Measurements from ENCODE around the gene DNAJC17. TPM values are rescaled to one million over a fixed set of nuclear protein-coding genes. Genes with fewer than 3 reads are reported as not detected.

Gene DNAJC17
- total RNA-seq, 1 donor from 2014 or later = 10.4 TPM

DNA sequence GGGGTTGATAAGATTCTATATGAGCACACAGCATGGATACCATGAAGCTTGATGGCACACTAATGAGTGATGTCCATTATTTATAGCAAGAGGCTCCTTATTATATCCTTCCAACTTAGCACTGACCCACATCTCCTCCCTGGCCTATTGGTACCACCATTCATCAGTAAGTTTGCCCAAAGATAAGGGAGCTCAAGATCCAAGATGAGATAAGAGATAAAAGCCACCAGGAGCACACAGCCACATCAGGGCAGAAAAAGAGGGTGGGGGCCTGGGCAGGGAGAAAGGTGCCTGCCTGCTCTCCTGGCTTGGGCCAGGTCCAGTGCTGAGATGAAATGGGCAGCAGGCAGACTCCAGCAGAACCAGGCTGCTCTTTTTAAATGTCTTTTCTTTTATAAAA lies 25.6 kb upstream of the DNAJC17 start:
- Histone ChIP-seq H3K36me3 (ENCODE audit: control insufficient read depth in 3 of 3, insufficient read depth in 3 of 3, low read length in 3 of 3) (no peaks in the 10 kb centered on the region), H3K9ac (ENCODE audit: low read depth in 1 of 3, low read length in 3 of 3) (no peak overlapping the region), H3K4me1 (ENCODE audit: control insufficient read depth in 3 of 3, insufficient read depth in 3 of 3, low read length in 3 of 3) (no peaks in the 10 kb centered on the region), H3K27me3 (ENCODE audit: control insufficient read depth in 3 of 3, insufficient read depth in 3 of 3, low read length in 3 of 3) (peaks cover 0 to 5% (median 0%) of the 10 kb centered on the region in 3 donors), H3K4me3 (ENCODE audit: low read length in 3 of 3) (no peak overlapping the region), H3K9me3 (ENCODE audit: control insufficient read depth in 3 of 3, low read length in 3 of 3) (no peaks in the 10 kb centered on the region), H3K27ac (ENCODE audit: low read depth, low read length) (no peak overlapping the region)

- Histone ChIP-seq H3K36me3 (ENCODE audit: control insufficient read depth in 3 of 3, insufficient read depth in 3 of 3, low read length in 3 of 3) (no peaks in the 10 kb centered on the region), H3K27me3 (ENCODE audit: control insufficient read depth in 3 of 3, insufficient read depth in 3 of 3, low read length in 3 of 3) (peaks cover 0 to 5% (median 2%) of the 10 kb centered on the region in 3 donors), H3K27ac (ENCODE audit: low read depth, low read length) (no peak overlapping the region), H3K4me3 (ENCODE audit: low read length in 3 of 3) (no peak overlapping the region), H3K4me1 (ENCODE audit: control insufficient read depth in 3 of 3, insufficient read depth in 3 of 3, low read length in 3 of 3) (no peaks in the 10 kb centered on the region), H3K9ac (ENCODE audit: low read depth in 1 of 3, low read length in 3 of 3) (no peak overlapping the region), H3K9me3 (ENCODE audit: control insufficient read depth in 3 of 3, low read length in 3 of 3) (no peaks in the 10 kb centered on the region)
Measured at GRCh38 chr15:40831861-40832260, 24.6 kb upstream of the DNAJC17 start.

GRCh38 chr15:40830884-40831283 lies 23.6 kb upstream of the DNAJC17 start:
- Histone ChIP-seq H3K27me3 (ENCODE audit: control insufficient read depth in 3 of 3, insufficient read depth in 3 of 3, low read length in 3 of 3) (peaks cover 0 to 5% (median 3%) of the 10 kb centered on the region in 3 donors), H3K4me1 (ENCODE audit: control insufficient read depth in 3 of 3, insufficient read depth in 3 of 3, low read length in 3 of 3) (no peaks in the 10 kb centered on the region), H3K9me3 (ENCODE audit: control insufficient read depth in 3 of 3, low read length in 3 of 3) (no peaks in the 10 kb centered on the region), H3K27ac (ENCODE audit: low read depth, low read length) (no peak overlapping the region), H3K4me3 (ENCODE audit: low read length in 3 of 3) (no peak overlapping the region), H3K36me3 (ENCODE audit: control insufficient read depth in 3 of 3, insufficient read depth in 3 of 3, low read length in 3 of 3) (no peaks in the 10 kb centered on the region), H3K9ac (ENCODE audit: low read depth in 1 of 3, low read length in 3 of 3) (no peak overlapping the region)

GRCh38 chr15:40829115-40829514 lies 21.8 kb upstream of the DNAJC17 start:
- no peaks in the 10 kb centered on the region for H3K9me3 ChIP-seq (ENCODE audit: control insufficient read depth in 3 of 3, low read length in 3 of 3)
- H3K36me3 ChIP-seq (ENCODE audit: control insufficient read depth in 3 of 3, insufficient read depth in 3 of 3, low read length in 3 of 3) = no peaks in the 10 kb centered on the region
- H3K9ac ChIP-seq (ENCODE audit: low read depth in 1 of 3, low read length in 3 of 3) = no peak overlapping the region
- H3K27me3 ChIP-seq (ENCODE audit: control insufficient read depth in 3 of 3, insufficient read depth in 3 of 3, low read length in 3 of 3) = peaks cover 0 to 7% (median 5%) of the 10 kb centered on the region in 3 donors
- no peaks in the 10 kb centered on the region for H3K4me1 ChIP-seq (ENCODE audit: control insufficient read depth in 3 of 3, insufficient read depth in 3 of 3, low read length in 3 of 3)
- no peak overlapping the region for H3K4me3 ChIP-seq (ENCODE audit: low read length in 3 of 3)
- no peak overlapping the region for H3K27ac ChIP-seq (ENCODE audit: low read depth, low read length)

DNA sequence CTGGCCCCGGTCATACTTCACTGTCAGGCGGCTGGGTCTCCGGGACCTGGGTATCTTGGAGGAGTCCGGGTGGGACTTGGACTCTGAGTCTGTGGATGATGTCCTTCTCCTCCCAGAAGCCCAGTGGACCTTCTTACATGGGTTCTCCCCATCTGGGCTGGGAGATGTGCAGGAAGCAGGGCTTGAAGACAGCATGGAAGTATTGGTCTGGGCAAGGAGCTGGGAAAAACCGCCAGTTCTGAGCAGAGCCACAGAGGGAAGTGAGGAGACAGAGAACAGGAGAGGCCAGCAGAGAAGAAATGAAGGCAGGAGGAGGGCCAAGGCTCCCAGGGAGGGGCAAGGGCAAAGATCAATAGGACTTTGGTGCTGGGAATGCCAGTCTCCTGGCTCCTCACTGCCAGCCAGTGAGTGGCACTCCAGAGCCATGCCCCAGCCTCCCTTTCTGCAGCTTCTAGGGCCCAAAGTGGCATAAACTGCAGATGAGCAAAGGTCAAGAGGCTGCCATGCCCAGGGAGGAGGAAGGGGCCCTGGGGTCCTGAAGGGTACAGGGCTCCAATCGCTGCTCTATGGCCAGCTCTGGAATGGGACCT lies 21.3 kb upstream of the DNAJC17 start, which contains the start of gene PPP1R14D:
Gene PPP1R14D, minus strand, starts transcription at position 262 of the 590 bp plus-strand sequence. Its CDS starts 67 bp downstream, at position 195.
- Histone ChIP-seq H3K27me3 (ENCODE audit: control insufficient read depth in 3 of 3, insufficient read depth in 3 of 3, low read length in 3 of 3) (peaks cover 0 to 7% (median 5%) of the 10 kb centered on the region in 3 donors), H3K9me3 (ENCODE audit: control insufficient read depth in 3 of 3, low read length in 3 of 3) (no peaks in the 10 kb centered on the region), H3K4me3 (ENCODE audit: low read length in 3 of 3) (no peak within 1 kb of the TSS), H3K27ac (ENCODE audit: low read depth, low read length) (no peak within 1 kb of the TSS), H3K36me3 (ENCODE audit: control insufficient read depth in 3 of 3, insufficient read depth in 3 of 3, low read length in 3 of 3) (no peaks in the 10 kb centered on the region), H3K9ac (ENCODE audit: low read depth in 1 of 3, low read length in 3 of 3) (no peak within 1 kb of the TSS), H3K4me1 (ENCODE audit: control insufficient read depth in 3 of 3, insufficient read depth in 3 of 3, low read length in 3 of 3) (no peaks in the 10 kb centered on the region)

- H3K36me3 ChIP-seq (ENCODE audit: control insufficient read depth in 3 of 3, insufficient read depth in 3 of 3, low read length in 3 of 3) = no peaks in the 10 kb centered on the region
- H3K4me3 ChIP-seq (ENCODE audit: low read length in 3 of 3) = no peak overlapping the region
- no peak overlapping the region for H3K27ac ChIP-seq (ENCODE audit: low read depth, low read length)
- H3K4me1 ChIP-seq (ENCODE audit: control insufficient read depth in 3 of 3, insufficient read depth in 3 of 3, low read length in 3 of 3) = no peaks in the 10 kb centered on the region
- H3K9ac ChIP-seq (ENCODE audit: low read depth in 1 of 3, low read length in 3 of 3) = no peak overlapping the region
- peaks cover 0 to 7% (median 5%) of the 10 kb centered on the region in 3 donors for H3K27me3 ChIP-seq (ENCODE audit: control insufficient read depth in 3 of 3, insufficient read depth in 3 of 3, low read length in 3 of 3)
- no peaks in the 10 kb centered on the region for H3K9me3 ChIP-seq (ENCODE audit: control insufficient read depth in 3 of 3, low read length in 3 of 3)
Measured at GRCh38 chr15:40826423-40827075, 19.3 kb upstream of the DNAJC17 start.

DNA sequence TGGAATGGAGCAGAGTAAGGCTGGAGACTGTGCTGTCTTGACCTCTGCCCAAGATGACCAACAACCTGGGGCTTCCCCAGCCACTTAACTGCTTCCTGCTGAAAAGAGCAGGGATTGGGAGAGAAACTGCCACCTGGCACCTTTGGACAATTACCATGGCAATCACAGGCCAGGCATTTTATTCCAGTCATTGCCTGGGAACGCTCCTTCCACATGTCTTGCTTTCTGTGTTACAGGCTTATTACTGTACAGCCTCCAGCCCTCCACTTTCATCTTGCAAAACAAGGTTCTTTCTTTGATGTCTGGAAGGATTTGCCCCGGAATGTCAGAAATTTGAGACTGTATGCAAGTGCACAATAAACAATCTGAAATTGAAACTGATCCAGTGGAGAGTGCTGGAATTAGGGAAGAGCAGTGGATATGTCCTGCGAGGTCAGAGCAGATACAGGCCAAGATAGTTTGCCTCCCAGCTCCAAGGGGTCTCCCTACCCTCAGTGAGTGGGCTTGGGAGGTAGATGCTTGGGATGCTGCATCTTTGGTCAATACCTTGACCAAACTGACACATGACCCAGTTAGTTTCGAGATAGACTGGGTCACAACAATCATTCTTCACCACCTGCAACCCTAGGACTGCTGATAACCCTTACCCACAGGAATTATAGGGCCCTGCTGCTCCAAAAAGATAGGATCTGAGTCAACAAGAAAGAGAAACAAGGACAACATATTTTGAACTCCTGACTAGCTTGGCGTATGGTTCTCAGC lies 18.6 kb upstream of the DNAJC17 start:
- no peaks in the 10 kb centered on the region for H3K9me3 ChIP-seq (ENCODE audit: control insufficient read depth in 3 of 3, low read length in 3 of 3)
- no peak overlapping the region for H3K9ac ChIP-seq (ENCODE audit: low read depth in 1 of 3, low read length in 3 of 3)
- peaks cover 0 to 7% (median 5%) of the 10 kb centered on the region in 3 donors for H3K27me3 ChIP-seq (ENCODE audit: control insufficient read depth in 3 of 3, insufficient read depth in 3 of 3, low read length in 3 of 3)
- H3K4me3 ChIP-seq (ENCODE audit: low read length in 3 of 3) = no peak overlapping the region
- no peaks in the 10 kb centered on the region for H3K36me3 ChIP-seq (ENCODE audit: control insufficient read depth in 3 of 3, insufficient read depth in 3 of 3, low read length in 3 of 3)
- H3K4me1 ChIP-seq (ENCODE audit: control insufficient read depth in 3 of 3, insufficient read depth in 3 of 3, low read length in 3 of 3) = no peaks in the 10 kb centered on the region
- H3K27ac ChIP-seq (ENCODE audit: low read depth, low read length) = no peak overlapping the region

GRCh38 chr15:40823572-40824343 lies 16.5 kb upstream of the DNAJC17 start:
- H3K27me3 ChIP-seq (ENCODE audit: control insufficient read depth in 3 of 3, insufficient read depth in 3 of 3, low read length in 3 of 3) = peaks cover 0 to 7% (median 5%) of the 10 kb centered on the region in 3 donors
- no peak overlapping the region for H3K9ac ChIP-seq (ENCODE audit: low read depth in 1 of 3, low read length in 3 of 3)
- H3K4me3 ChIP-seq (ENCODE audit: low read length in 3 of 3) = no peak overlapping the region
- H3K9me3 ChIP-seq (ENCODE audit: control insufficient read depth in 3 of 3, low read length in 3 of 3) = no peaks in the 10 kb centered on the region
- H3K36me3 ChIP-seq (ENCODE audit: control insufficient read depth in 3 of 3, insufficient read depth in 3 of 3, low read length in 3 of 3) = no peaks in the 10 kb centered on the region
- no peak overlapping the region for H3K27ac ChIP-seq (ENCODE audit: low read depth, low read length)
- no peaks in the 10 kb centered on the region for H3K4me1 ChIP-seq (ENCODE audit: control insufficient read depth in 3 of 3, insufficient read depth in 3 of 3, low read length in 3 of 3)

DNA sequence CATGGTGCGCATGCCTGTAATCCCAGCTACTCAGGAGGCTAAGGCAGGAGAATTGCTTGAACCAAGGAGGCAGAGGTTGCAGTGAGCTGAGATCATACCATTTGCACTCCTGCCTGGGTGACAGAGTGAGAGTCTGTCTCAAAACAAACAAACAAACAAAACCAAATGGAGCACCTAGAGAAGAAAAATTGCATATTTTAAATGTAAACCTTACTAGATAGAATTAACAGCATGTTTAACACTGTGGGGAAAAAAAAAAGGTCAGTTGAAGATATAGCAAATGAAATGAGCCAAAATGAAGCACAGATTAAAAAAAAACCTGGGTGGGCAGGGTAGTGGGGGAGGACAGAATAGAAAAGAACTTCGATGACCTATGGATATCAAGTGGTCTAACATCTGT lies 13.9 kb upstream of the DNAJC17 start:
- Histone ChIP-seq H3K4me3 (ENCODE audit: low read length in 3 of 3) (no peak overlapping the region), H3K9ac (ENCODE audit: low read depth in 1 of 3, low read length in 3 of 3) (no peak overlapping the region), H3K36me3 (ENCODE audit: control insufficient read depth in 3 of 3, insufficient read depth in 3 of 3, low read length in 3 of 3) (no peaks in the 10 kb centered on the region), H3K4me1 (ENCODE audit: control insufficient read depth in 3 of 3, insufficient read depth in 3 of 3, low read length in 3 of 3) (no peaks in the 10 kb centered on the region), H3K9me3 (ENCODE audit: control insufficient read depth in 3 of 3, low read length in 3 of 3) (no peaks in the 10 kb centered on the region), H3K27me3 (ENCODE audit: control insufficient read depth in 3 of 3, insufficient read depth in 3 of 3, low read length in 3 of 3) (peaks cover 0 to 4% (median 0%) of the 10 kb centered on the region in 3 donors), H3K27ac (ENCODE audit: low read depth, low read length) (no peak overlapping the region)
